Body of pancreas (tissue), 4 donors: ENCODE results near the gene VWA2. TPM values are rescaled to one million over a fixed set of nuclear protein-coding genes. Genes with fewer than 3 reads are reported as not detected.

Source experiments
- ATAC-seq: fragments of 150-250 bp; one replicate; pipeline ENCODE4 v1.9.1; 2016
- DNase-seq, 4 donors: peaks; one replicate each; pipeline ENCODE4 v3.0.0-alpha.2; 2019
- H3K27ac ChIP-seq, 4 donors: fragments of 200-600 bp; sonication (generic); 1 replicate in 3 of 4; 2 replicates in 1 of 4; pipeline versions ENCODE4 v1.5.1 to v1.6.1; 2016 to 2019; ENCODE audit warnings: mild to moderate bottlenecking in 1 of 4, mixed read lengths in 1 of 4, moderate library complexity in 1 of 4
- H3K27me3 ChIP-seq, 2 donors: fragments of 200-600 bp; sonication (generic); one replicate each; pipeline ENCODE4 v1.6.0; 2016; ENCODE audit warnings: mild to moderate bottlenecking in 1 of 2
- H3K36me3 ChIP-seq, 2 donors: fragments of 200-600 bp; sonication (generic); replicated peaks in 1 of 2; 2 replicates each; pipeline ENCODE4 v1.5.1; 2016; ENCODE audit warnings: low read depth in 2 of 2; ENCODE audit not compliant: insufficient read depth in 1 of 2
- H3K4me1 ChIP-seq: fragments of 200-600 bp; sonication (generic); one replicate; pipeline ENCODE4 v1.6.0; 2016
- H3K4me3 ChIP-seq, 2 donors: fragments of 200-600 bp; sonication (generic); 1 replicate in 1 of 2; 2 replicates in 1 of 2; pipeline ENCODE4 v1.5.1; 2016 to 2019
- H3K9me3 ChIP-seq, 3 donors: fragments of 200-600 bp; sonication (generic); 1 replicate in 2 of 3; 2 replicates in 1 of 3; pipeline ENCODE4 v1.5.1; 2016
- CTCF ChIP-seq, 7 experiments: fragments of 450-650 bp in 4 of 7; fragments of 200-600 bp in 3 of 7; sonication (generic) in 3 of 7; IDR thresholded peaks; one replicate each; pipeline ENCODE4 v1.5.1; 2016 to 2019; ENCODE audit warnings: antibody characterized with exemption in 7 of 7
- POLR2A ChIP-seq, 3 donors: fragments of 450-650 bp; IDR thresholded peaks; one replicate each; pipeline ENCODE4 v1.6.1; 2016; ENCODE audit warnings: antibody characterized with exemption in 3 of 3, mild to moderate bottlenecking in 2 of 3
- WGBS, 2 donors: methylation state at CpG; one replicate each; pipeline ENCODE4 v1.1.5; 2017; 5-methylcytosine and 5-hydroxymethylcytosine counted together
- intact Hi-C: fragments of 100-400 bp; cut with DNase I; formaldehyde crosslinking; loops from one replicate; pipeline ENCODE4 v1.15.1; 2023
- total RNA-seq, 2 donors: library from RNA; depleted of rRNA; stranded (reverse); fragments of >200 nt; gene quantifications; one replicate each; pipeline ENCODE4 v1.1.0, GENCODE V29; 2016

Gene VWA2
- total RNA-seq, 2 donors from 2014 or later: 10.5 to 15.3 TPM

- Histone ChIP-seq H3K36me3 (peaks cover 0 to 11% of the 10 kb centered on the region in 2 donors), H3K4me1 (peaks cover 10% of the 10 kb centered on the region), H3K4me3 (no peak overlapping the region), H3K9me3 (no peaks in the 10 kb centered on the region), H3K27ac (no peak overlapping the region), H3K27me3 (no peaks in the 10 kb centered on the region)
- intact Hi-C loops: loop anchor here (10.0 kb wide), 2 partner anchors 244 to 484 kb away; no protein-coding TSS in a partner anchor
- no peak for DNase-seq
- ATAC-seq: no peak
- 89% methylated on average over 6 to 9 of the region's 9 CpGs for WGBS, 2 donors
- TF ChIP-seq CTCF (IDR thresholded peaks at IDR 0.05) (no peak), POLR2A (IDR thresholded peaks at IDR 0.05) (no peak)
These were observed 62.1 kb downstream of the VWA2 start for GRCh38 chr10:114301177-114301576.

- ATAC-seq (no peak), DNase-seq (no peak)
These were observed 63.1 kb downstream of the VWA2 start for GRCh38 chr10:114301951-114302710.

GRCh38 chr10:114303556-114303955 lies 64.5 kb downstream of the VWA2 start:
- no peak for DNase-seq
- Histone ChIP-seq H3K36me3 (no peaks in the 10 kb centered on the region), H3K4me3 (no peak overlapping the region), H3K9me3 (no peaks in the 10 kb centered on the region), H3K27ac (no peak overlapping the region), H3K27me3 (no peaks in the 10 kb centered on the region), H3K4me1 (peaks cover 10% of the 10 kb centered on the region)
- WGBS, 2 donors: 46 to 58% methylated on average over 10 of the region's 10 CpGs
- no peak for TF ChIP-seq POLR2A (IDR thresholded peaks at IDR 0.05)
- TF ChIP-seq CTCF (IDR thresholded peaks at IDR 0.05): no peak
- ATAC-seq: no peak
- intact Hi-C loops: loop anchor here (10.0 kb wide), 2 partner anchors 241 to 481 kb away; no protein-coding TSS in a partner anchor

More at GRCh38 chr10:114301951-114302710, 63.1 kb downstream of the VWA2 start:
- Histone ChIP-seq H3K36me3 (peaks cover 0 to 4% of the 10 kb centered on the region in 2 donors), H3K9me3 (no peaks in the 10 kb centered on the region), H3K27me3 (no peaks in the 10 kb centered on the region), H3K4me3 (no peak overlapping the region), H3K27ac (no peak overlapping the region), H3K4me1 (peaks cover 10% of the 10 kb centered on the region)
- TF ChIP-seq POLR2A (IDR thresholded peaks at IDR 0.05) (no peak), CTCF (IDR thresholded peaks at IDR 0.05) (no peak)
- intact Hi-C loops: loop anchor here (10.0 kb wide), 2 partner anchors 243 to 483 kb away; no protein-coding TSS in a partner anchor
- 71 to 81% methylated on average over 6 to 13 of the region's 14 CpGs for WGBS, 2 donors

GRCh38 chr10:114304017-114304570 lies 65.0 kb downstream of the VWA2 start:
- H3K27ac ChIP-seq: peak overlapping the region in 2 of 4 donors; percentile 15 to 28
- intact Hi-C loops: loop anchor here (10.0 kb wide), 2 partner anchors 241 to 481 kb away; no protein-coding TSS in a partner anchor
- peak; percentile 32 to 83 (median 78) for TF ChIP-seq CTCF (IDR thresholded peaks at IDR 0.05)
- no peak for TF ChIP-seq POLR2A (IDR thresholded peaks at IDR 0.05)

More at GRCh38 chr10:114304017-114304570, 65.0 kb downstream of the VWA2 start:
- Histone ChIP-seq H3K9me3 (no peaks in the 10 kb centered on the region), H3K36me3 (no peaks in the 10 kb centered on the region), H3K4me3 (no peak overlapping the region), H3K27me3 (no peaks in the 10 kb centered on the region), H3K4me1 (peaks cover 10% of the 10 kb centered on the region)
- WGBS, 2 donors: 1 to 8% methylated on average over 14 of the region's 14 CpGs
- ATAC-seq (peak; percentile 87), DNase-seq (peak; percentile 79 to 88 (median 85))
